Vagina (tissue), 2 donors: ENCODE data around the gene SPAG7.

Source experiments
- POLR2A ChIP-seq, 2 donors: fragments of 450-650 bp; IDR thresholded peaks; one replicate each; pipeline ENCODE4 v1.6.1; 2017; ENCODE audit warnings: antibody characterized with exemption in 2 of 2, mild to moderate bottlenecking in 2 of 2, moderate library complexity in 2 of 2
- POLR2AphosphoS5 ChIP-seq, 2 donors: sonication (generic); formaldehyde crosslinking; IDR thresholded peaks; one replicate each; pipeline ENCODE4 v1.9.0; 2017; ENCODE audit warnings: antibody characterized with exemption in 2 of 2, mild to moderate bottlenecking in 2 of 2, low read depth in 1 of 2; ENCODE audit not compliant: insufficient read depth in 1 of 2
- TF ChIP-seq, protein P1 (sequence below), 3 experiments: fragments of 450-650 bp in 2 of 3; fragments of 200-600 bp in 1 of 3; sonication (generic) in 1 of 3; IDR thresholded peaks; one replicate each; pipeline ENCODE4 v1.5.1; 2017 to 2019; ENCODE audit warnings: antibody characterized with exemption in 3 of 3, mild to moderate bottlenecking in 2 of 3, moderate library complexity in 2 of 3

DNA sequence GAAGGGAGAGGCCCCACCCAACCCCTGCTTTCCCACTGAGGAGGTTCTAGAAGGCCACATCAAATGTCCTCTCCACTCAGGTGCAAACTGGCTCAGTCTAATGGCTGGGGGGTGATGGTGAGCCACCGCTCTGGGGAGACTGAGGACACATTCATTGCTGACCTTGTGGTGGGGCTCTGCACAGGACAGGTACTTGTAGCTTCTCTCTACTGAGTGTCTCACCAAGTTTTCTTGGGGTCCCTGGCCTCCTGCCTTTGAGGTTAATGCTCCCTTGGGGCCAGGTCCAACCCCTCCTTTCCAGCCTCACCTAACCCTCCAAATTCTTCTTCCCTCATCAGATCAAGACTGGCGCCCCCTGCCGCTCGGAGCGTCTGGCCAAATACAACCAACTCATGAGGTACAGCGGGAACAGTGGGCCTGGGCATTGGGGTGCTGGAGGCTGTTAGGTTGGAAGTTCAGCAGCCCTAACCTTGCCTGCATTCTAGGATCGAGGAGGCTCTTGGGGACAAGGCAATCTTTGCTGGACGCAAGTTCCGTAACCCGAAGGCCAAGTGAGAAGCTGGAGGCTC is 11.0 kb downstream of the SPAG7 start:
- TF ChIP-seq POLR2A (IDR thresholded peaks at IDR 0.05) (no peak), POLR2AphosphoS5 (IDR thresholded peaks at IDR 0.05; ENCODE audit: insufficient read depth in 1 of 2, low read depth in 1 of 2) (no peak)
- TF ChIP-seq, protein P1, sequence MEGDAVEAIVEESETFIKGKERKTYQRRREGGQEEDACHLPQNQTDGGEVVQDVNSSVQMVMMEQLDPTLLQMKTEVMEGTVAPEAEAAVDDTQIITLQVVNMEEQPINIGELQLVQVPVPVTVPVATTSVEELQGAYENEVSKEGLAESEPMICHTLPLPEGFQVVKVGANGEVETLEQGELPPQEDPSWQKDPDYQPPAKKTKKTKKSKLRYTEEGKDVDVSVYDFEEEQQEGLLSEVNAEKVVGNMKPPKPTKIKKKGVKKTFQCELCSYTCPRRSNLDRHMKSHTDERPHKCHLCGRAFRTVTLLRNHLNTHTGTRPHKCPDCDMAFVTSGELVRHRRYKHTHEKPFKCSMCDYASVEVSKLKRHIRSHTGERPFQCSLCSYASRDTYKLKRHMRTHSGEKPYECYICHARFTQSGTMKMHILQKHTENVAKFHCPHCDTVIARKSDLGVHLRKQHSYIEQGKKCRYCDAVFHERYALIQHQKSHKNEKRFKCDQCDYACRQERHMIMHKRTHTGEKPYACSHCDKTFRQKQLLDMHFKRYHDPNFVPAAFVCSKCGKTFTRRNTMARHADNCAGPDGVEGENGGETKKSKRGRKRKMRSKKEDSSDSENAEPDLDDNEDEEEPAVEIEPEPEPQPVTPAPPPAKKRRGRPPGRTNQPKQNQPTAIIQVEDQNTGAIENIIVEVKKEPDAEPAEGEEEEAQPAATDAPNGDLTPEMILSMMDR (IDR thresholded peaks at IDR 0.05), result no peak
